Colonic mucosa (tissue), 4 donors: ENCODE measurements around the gene RTN4R. TPM values are rescaled to one million over a fixed set of nuclear protein-coding genes. Genes with fewer than 3 reads are reported as not detected.

Experiments used
- DNase-seq: peaks from one replicate; pipeline ENCODE4 v3.0.0-alpha.2; 2020
- H3K27ac ChIP-seq: fragments of 200-600 bp; one replicate; pipeline ENCODE4 v1.8.0; 2021
- H3K27me3 ChIP-seq: fragments of 200-600 bp; one replicate; pipeline ENCODE4 v1.8.0; 2021
- H3K36me3 ChIP-seq: fragments of 200-600 bp; one replicate; pipeline ENCODE4 v1.8.0; 2021
- H3K4me1 ChIP-seq: fragments of 200-600 bp; one replicate; pipeline ENCODE4 v1.8.0; 2021; ENCODE audit warnings: mild to moderate bottlenecking
- H3K4me3 ChIP-seq: fragments of 200-600 bp; one replicate; pipeline ENCODE4 v1.8.0; 2021
- H3K9ac ChIP-seq, 2 donors: one replicate each; pipeline ENCODE4 v1.7.0; 2013; ENCODE audit warnings: control low read depth in 2 of 2, low read depth in 2 of 2, low read length in 2 of 2
- H3K9me3 ChIP-seq: fragments of 200-600 bp; one replicate; pipeline ENCODE4 v1.8.0; 2021
- intact Hi-C: fragments of 100-400 bp; cut with DNase I; formaldehyde crosslinking; loops from one replicate; pipeline ENCODE4 v1.14.1; 2022
- total RNA-seq, 2 donors: library from RNA; stranded (reverse); fragmentation: NEBNext Ultra II Directional in 1 of 2; extraction: Animal tissue kit (Norgen Biotek cat#: 25700) in 1 of 2; gene quantifications; one replicate each; pipeline ENCODE4 v1.2.1, GENCODE V29; 2021
- TF ChIP-seq, protein P1 (sequence below): fragments of 200-600 bp; IDR thresholded peaks from one replicate; pipeline ENCODE4 v1.8.0; 2022; ENCODE audit warnings: antibody characterized with exemption, mild to moderate bottlenecking
- donor health status: healthy.
- donor health status: DM: no; HTN: no; CAD: no.
- donor health status: DM: no; HTN: no; CAD: no.

Gene RTN4R
- total RNA-seq, 2 donors from 2014 or later: 6.1 to 8.5 TPM

DNA sequence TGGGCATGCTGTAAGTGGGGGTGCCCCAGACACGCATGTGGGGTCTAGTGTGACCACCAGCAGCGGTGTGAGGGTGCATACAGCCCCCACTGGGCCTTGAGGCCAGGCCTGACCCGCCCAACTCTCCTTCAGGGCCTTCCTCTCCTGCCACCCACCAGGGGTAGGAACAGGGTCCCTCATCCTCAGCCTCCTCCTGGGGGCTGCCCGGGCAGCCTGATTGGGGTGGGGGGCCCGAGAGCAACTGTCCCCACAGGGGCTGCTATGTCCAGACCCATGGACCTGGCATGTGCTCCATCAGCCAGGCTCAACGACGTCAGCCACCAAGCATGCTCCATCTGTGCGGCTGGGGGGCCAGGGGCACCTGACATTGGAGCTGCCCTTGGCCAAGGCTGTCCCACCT is 27.2 kb downstream of the RTN4R start:
- no peak overlapping the region for H3K9ac ChIP-seq
- TF ChIP-seq, protein P1, sequence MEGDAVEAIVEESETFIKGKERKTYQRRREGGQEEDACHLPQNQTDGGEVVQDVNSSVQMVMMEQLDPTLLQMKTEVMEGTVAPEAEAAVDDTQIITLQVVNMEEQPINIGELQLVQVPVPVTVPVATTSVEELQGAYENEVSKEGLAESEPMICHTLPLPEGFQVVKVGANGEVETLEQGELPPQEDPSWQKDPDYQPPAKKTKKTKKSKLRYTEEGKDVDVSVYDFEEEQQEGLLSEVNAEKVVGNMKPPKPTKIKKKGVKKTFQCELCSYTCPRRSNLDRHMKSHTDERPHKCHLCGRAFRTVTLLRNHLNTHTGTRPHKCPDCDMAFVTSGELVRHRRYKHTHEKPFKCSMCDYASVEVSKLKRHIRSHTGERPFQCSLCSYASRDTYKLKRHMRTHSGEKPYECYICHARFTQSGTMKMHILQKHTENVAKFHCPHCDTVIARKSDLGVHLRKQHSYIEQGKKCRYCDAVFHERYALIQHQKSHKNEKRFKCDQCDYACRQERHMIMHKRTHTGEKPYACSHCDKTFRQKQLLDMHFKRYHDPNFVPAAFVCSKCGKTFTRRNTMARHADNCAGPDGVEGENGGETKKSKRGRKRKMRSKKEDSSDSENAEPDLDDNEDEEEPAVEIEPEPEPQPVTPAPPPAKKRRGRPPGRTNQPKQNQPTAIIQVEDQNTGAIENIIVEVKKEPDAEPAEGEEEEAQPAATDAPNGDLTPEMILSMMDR: no peak
- no peaks in the 10 kb centered on the region for H3K4me1 ChIP-seq
- no peak overlapping the region for H3K4me3 ChIP-seq
- no peaks in the 10 kb centered on the region for H3K9me3 ChIP-seq
- H3K36me3 ChIP-seq: no peaks in the 10 kb centered on the region
- intact Hi-C loops: no loop called here
- no peak for DNase-seq
- no peak overlapping the region for H3K27ac ChIP-seq
- H3K27me3 ChIP-seq: no peaks in the 10 kb centered on the region

DNA sequence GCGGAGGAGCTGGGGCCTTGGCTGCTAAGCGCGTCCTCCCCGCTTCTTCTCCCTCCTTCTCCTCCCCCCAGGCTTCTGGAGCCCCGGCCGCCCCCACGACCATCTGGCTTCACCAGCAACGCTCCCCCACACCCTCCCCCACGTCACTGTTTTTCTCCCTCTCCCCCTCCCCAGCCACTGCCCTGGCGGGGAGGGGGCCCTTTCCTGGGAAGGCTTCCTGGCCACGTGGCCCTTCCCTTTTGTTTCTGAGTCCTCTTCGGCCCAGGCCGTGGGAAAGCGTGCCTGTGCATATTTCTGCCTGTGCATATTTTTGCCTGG is 27.7 kb downstream of the RTN4R start:
- Histone ChIP-seq H3K9me3 (no peaks in the 10 kb centered on the region), H3K27me3 (no peaks in the 10 kb centered on the region), H3K36me3 (no peaks in the 10 kb centered on the region), H3K4me1 (no peaks in the 10 kb centered on the region), H3K4me3 (no peak overlapping the region), H3K27ac (no peak overlapping the region), H3K9ac (no peak overlapping the region)
- DNase-seq: no peak
- intact Hi-C loops: no loop called here
- TF ChIP-seq, protein P1: no peak

DNA sequence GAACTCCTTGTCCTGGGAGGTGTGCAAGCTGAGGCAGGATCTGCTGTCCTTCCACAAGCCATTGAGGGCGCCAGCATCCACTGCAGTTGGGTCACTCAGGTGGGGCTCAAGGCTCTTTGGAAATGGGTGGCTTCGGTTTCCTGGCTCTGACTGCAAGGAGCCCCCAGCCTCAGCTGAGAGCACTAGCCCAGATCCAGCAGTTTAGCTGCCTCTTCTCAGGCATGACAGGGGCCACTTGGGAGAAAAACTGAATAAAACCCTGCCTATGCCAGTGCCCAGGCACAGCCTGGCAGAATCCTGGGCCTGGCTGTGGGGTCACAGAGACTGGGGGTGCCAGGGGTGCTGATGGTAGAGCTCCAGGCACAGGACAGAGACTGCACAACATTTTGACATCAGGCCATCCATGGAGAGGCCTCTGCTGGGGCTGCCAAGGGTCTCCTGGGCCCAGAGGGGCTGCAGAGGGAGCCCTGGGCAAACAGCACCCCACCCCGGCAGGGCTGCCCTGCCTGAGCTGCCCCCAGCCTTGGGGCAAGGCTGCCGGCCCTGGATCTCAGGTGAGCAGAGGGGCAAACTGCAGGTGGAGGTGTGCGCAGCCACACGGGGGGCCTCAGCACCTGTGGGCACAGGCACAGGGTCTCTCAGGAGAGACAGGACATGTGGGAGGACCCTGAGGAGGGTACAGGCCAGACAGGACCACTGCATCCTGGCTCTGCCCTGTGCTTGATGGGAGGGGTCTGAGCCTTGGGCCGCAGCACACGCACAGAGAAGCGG is 28.3 kb downstream of the RTN4R start:
- H3K27ac ChIP-seq: no peak overlapping the region
- H3K36me3 ChIP-seq: no peaks in the 10 kb centered on the region
- no peak overlapping the region for H3K4me3 ChIP-seq
- H3K27me3 ChIP-seq: no peaks in the 10 kb centered on the region
- no peaks in the 10 kb centered on the region for H3K9me3 ChIP-seq
- TF ChIP-seq, protein P1: no peak
- H3K4me1 ChIP-seq: no peaks in the 10 kb centered on the region
- intact Hi-C loops: no loop called here
- DNase-seq: no peak
- H3K9ac ChIP-seq: no peak overlapping the region

DNA sequence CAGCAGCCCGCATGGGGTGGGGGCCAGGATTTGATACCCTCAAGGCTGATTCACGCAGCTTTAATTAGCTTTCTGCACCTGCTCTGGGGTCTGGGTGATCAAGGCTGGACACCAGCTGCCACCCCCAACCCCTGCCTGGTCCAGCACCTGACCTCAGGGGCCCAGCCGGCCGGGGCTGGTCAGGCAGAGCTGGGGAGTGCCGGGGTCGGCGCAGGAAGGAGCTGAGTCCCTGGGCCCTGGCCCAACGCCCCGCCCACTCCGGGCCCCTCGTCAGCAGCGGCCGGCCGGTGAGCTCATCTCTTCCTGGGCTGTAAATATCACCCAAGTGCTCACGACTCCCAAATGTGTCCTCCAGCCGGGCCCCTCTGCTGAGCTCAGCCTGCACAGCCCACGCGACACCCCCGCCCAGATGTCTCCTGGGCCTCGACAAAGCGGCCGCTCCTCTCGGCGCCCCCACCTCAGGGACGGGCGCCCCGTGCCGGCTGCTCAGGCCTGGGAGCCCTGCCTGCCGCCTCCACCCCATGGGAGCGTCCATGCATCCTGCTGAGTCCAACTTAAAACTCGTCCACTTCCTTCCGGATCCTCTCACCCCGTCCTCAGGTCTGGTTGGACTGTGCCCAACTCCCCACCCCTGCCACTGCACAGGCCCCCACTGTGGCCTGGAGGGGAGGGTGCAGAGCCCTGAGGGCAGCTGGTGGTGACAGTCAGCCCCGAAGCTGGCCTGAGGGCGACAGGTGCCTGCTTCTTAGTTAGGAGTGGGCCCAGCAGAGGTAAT is 29.0 kb downstream of the RTN4R start:
- H3K9ac ChIP-seq: no peak overlapping the region
- H3K27me3 ChIP-seq: no peaks in the 10 kb centered on the region
- no peaks in the 10 kb centered on the region for H3K4me1 ChIP-seq
- H3K27ac ChIP-seq: no peak overlapping the region
- TF ChIP-seq, protein P1: no peak
- DNase-seq: no peak
- H3K9me3 ChIP-seq: no peaks in the 10 kb centered on the region
- H3K36me3 ChIP-seq: no peaks in the 10 kb centered on the region
- intact Hi-C loops: no loop called here
- no peak overlapping the region for H3K4me3 ChIP-seq

DNA sequence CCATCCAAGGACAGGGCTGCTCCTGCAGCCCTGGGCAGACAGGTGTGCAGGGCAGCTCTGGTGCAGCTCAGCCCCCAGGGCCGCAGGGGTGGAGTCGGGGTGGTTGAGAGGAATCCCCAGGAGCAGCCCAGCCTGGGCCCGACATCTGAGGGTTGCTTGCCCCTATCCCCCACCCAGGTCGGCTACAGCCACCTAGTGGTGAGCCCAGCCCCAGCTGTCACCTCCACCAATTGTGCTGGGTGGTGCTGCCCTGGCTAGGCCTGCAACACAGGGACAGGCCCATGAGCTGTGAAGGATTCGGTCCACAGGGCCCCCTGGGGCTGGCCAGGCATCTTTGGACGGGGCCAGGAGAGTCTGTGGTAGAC is 29.6 kb downstream of the RTN4R start:
- Histone ChIP-seq H3K4me1 (no peaks in the 10 kb centered on the region), H3K4me3 (no peak overlapping the region), H3K36me3 (no peaks in the 10 kb centered on the region), H3K27ac (no peak overlapping the region), H3K27me3 (no peaks in the 10 kb centered on the region), H3K9ac (no peak overlapping the region), H3K9me3 (no peaks in the 10 kb centered on the region)
- DNase-seq: peak; percentile 32
- intact Hi-C loops: no loop called here
- TF ChIP-seq, protein P1: peak; percentile 19
